ENCODE data around the gene ATP2B3. TPM values are rescaled to one million over a fixed set of nuclear protein-coding genes. Genes with fewer than 3 reads are reported as not detected.

The ATP2B3 gene
- total and polyA plus RNA-seq, 2 experiments from 2014 or later: 0.17 TPM; not detected in 1

- TF ChIP-seq, protein P1, sequence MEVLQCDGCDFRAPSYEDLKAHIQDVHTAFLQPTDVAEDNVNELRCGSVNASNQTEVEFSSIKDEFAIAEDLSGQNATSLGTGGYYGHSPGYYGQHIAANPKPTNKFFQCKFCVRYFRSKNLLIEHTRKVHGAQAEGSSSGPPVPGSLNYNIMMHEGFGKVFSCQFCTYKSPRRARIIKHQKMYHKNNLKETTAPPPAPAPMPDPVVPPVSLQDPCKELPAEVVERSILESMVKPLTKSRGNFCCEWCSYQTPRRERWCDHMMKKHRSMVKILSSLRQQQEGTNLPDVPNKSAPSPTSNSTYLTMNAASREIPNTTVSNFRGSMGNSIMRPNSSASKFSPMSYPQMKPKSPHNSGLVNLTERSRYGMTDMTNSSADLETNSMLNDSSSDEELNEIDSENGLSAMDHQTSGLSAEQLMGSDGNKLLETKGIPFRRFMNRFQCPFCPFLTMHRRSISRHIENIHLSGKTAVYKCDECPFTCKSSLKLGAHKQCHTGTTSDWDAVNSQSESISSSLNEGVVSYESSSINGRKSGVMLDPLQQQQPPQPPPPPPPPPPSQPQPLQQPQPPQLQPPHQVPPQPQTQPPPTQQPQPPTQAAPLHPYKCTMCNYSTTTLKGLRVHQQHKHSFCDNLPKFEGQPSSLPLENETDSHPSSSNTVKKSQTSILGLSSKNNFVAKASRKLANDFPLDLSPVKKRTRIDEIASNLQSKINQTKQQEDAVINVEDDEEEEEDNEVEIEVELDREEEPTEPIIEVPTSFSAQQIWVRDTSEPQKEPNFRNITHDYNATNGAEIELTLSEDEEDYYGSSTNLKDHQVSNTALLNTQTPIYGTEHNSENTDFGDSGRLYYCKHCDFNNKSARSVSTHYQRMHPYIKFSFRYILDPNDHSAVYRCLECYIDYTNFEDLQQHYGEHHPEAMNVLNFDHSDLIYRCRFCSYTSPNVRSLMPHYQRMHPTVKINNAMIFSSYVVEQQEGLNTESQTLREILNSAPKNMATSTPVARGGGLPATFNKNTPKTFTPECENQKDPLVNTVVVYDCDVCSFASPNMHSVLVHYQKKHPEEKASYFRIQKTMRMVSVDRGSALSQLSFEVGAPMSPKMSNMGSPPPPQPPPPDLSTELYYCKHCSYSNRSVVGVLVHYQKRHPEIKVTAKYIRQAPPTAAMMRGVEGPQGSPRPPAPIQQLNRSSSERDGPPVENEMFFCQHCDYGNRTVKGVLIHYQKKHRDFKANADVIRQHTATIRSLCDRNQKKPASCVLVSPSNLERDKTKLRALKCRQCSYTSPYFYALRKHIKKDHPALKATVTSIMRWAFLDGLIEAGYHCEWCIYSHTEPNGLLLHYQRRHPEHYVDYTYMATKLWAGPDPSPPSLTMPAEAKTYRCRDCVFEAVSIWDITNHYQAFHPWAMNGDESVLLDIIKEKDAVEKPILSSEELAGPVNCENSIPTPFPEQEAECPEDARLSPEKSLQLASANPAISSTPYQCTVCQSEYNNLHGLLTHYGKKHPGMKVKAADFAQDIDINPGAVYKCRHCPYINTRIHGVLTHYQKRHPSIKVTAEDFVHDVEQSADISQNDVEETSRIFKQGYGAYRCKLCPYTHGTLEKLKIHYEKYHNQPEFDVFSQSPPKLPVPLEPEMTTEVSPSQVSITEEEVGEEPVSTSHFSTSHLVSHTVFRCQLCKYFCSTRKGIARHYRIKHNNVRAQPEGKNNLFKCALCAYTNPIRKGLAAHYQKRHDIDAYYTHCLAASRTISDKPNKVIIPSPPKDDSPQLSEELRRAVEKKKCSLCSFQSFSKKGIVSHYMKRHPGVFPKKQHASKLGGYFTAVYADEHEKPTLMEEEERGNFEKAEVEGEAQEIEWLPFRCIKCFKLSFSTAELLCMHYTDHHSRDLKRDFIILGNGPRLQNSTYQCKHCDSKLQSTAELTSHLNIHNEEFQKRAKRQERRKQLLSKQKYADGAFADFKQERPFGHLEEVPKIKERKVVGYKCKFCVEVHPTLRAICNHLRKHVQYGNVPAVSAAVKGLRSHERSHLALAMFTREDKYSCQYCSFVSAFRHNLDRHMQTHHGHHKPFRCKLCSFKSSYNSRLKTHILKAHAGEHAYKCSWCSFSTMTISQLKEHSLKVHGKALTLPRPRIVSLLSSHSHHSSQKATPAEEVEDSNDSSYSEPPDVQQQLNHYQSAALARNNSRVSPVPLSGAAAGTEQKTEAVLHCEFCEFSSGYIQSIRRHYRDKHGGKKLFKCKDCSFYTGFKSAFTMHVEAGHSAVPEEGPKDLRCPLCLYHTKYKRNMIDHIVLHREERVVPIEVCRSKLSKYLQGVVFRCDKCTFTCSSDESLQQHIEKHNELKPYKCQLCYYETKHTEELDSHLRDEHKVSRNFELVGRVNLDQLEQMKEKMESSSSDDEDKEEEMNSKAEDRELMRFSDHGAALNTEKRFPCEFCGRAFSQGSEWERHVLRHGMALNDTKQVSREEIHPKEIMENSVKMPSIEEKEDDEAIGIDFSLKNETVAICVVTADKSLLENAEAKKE (CRISPR knock-in tag; IDR thresholded peaks at IDR 0.05): no peak
- TF ChIP-seq STAT1 (IDR thresholded peaks at IDR 0.05; ENCODE audit: unreplicated experiment): no peak
- no peak for TF ChIP-seq JUNB (IDR thresholded peaks at IDR 0.05; ENCODE audit: unreplicated experiment)
- no peak for TF ChIP-seq CREB1 (CRISPR knock-in tag; IDR thresholded peaks at IDR 0.05; ENCODE audit: low read depth)
- TF ChIP-seq, protein P2, sequence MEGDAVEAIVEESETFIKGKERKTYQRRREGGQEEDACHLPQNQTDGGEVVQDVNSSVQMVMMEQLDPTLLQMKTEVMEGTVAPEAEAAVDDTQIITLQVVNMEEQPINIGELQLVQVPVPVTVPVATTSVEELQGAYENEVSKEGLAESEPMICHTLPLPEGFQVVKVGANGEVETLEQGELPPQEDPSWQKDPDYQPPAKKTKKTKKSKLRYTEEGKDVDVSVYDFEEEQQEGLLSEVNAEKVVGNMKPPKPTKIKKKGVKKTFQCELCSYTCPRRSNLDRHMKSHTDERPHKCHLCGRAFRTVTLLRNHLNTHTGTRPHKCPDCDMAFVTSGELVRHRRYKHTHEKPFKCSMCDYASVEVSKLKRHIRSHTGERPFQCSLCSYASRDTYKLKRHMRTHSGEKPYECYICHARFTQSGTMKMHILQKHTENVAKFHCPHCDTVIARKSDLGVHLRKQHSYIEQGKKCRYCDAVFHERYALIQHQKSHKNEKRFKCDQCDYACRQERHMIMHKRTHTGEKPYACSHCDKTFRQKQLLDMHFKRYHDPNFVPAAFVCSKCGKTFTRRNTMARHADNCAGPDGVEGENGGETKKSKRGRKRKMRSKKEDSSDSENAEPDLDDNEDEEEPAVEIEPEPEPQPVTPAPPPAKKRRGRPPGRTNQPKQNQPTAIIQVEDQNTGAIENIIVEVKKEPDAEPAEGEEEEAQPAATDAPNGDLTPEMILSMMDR (conservative IDR thresholded peaks at IDR 0.05; ENCODE audit: low read depth in 2 of 2): no peak
Measured at GRCh38 chrX:153533091-153533490, 15.6 kb downstream of the ATP2B3 start (continued).

DNA sequence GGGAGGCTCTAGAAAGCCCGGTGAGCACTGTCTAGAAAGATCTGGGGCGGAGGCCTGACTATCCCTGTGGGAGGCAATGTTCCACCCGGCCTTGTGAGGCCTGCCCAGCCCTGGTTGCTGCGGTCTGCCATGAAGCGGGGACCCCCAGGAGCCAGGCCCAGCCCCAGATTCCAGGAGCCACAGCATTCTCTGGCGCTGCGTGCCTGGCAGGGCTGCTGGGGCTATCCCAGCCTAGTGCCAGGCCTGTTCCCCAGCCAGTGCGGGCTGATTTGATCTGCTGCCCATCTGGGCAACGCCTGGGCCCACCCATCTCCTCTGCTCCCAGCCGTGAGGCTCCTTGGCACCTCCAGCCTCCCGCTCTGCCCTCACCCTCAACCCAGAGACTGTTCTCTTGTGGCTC lies 19.6 kb downstream of the ATP2B3 start:
- Histone ChIP-seq H3K4me2 (no peak overlapping the region), H4K20me1 (replicated peaks; ENCODE audit: insufficient read depth) (no peaks in the 10 kb centered on the region), H3K4me1 (ENCODE audit: insufficient read depth) (no peaks in the 10 kb centered on the region), H3K27ac (ENCODE audit: low read depth) (no peak overlapping the region), H3K27me3 (ENCODE audit: insufficient read depth) (no peaks in the 10 kb centered on the region), H2AFZ (no peak overlapping the region), H3K79me2 (replicated peaks; ENCODE audit: insufficient read depth) (no peaks in the 10 kb centered on the region), H3K9me2 (ENCODE audit: insufficient read depth) (no peaks in the 10 kb centered on the region), H3K4me3 (no peak overlapping the region), H3F3A (replicated peaks; ENCODE audit: low read depth) (no peaks in the 10 kb centered on the region), H3K36me3 (ENCODE audit: insufficient read depth) (no peaks in the 10 kb centered on the region)
- H3K4me1 Mint-ChIP-seq: no peaks in the 10 kb centered on the region
- H3K27me3 Mint-ChIP-seq (ENCODE audit: insufficient read depth, low read depth, poor library complexity): peaks cover 2% of the 10 kb centered on the region
- H3K9me3 Mint-ChIP-seq: no peaks in the 10 kb centered on the region
- H3K36me3 Mint-ChIP-seq (ENCODE audit: low read depth): no peaks in the 10 kb centered on the region
- no peak for DNase-seq (ENCODE audit: low spot score)
- H3K27ac Mint-ChIP-seq: no peak overlapping the region
- no peak overlapping the region for H3K4me3 Mint-ChIP-seq
- no peak for ATAC-seq
- TF ChIP-seq REST (IDR thresholded peaks at IDR 0.05; ENCODE audit: unreplicated experiment): no peak
- TF ChIP-seq, protein P3, sequence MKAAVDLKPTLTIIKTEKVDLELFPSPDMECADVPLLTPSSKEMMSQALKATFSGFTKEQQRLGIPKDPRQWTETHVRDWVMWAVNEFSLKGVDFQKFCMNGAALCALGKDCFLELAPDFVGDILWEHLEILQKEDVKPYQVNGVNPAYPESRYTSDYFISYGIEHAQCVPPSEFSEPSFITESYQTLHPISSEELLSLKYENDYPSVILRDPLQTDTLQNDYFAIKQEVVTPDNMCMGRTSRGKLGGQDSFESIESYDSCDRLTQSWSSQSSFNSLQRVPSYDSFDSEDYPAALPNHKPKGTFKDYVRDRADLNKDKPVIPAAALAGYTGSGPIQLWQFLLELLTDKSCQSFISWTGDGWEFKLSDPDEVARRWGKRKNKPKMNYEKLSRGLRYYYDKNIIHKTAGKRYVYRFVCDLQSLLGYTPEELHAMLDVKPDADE (IDR thresholded peaks at IDR 0.05): no peak
- TF ChIP-seq ZNF114 (CRISPR knock-in tag; IDR thresholded peaks at IDR 0.05): no peak
- no peak for TF ChIP-seq NANOG (IDR thresholded peaks at IDR 0.05; ENCODE audit: borderline replicate concordance)
- no peak for TF ChIP-seq STAT1 (IDR thresholded peaks at IDR 0.05; ENCODE audit: unreplicated experiment)
- no peak for TF ChIP-seq POLR2AphosphoS5 (IDR thresholded peaks at IDR 0.05; ENCODE audit: low read depth)

Data from GM23338 (cell line).